Measurements from ENCODE around the gene RASSF3.

RASSF3 gene

GRCh38 chr12:64666054-64666914 lies 56.0 kb downstream of the RASSF3 start (continued):
- TF ChIP-seq CSRNP3 (CRISPR knock-in tag; IDR thresholded peaks at IDR 0.05) (no peak), ESRRG (CRISPR knock-in tag; IDR thresholded peaks at IDR 0.05) (no peak)

GRCh38 chr12:64667793-64668192 lies 57.5 kb downstream of the RASSF3 start:
- TF ChIP-seq RARB (CRISPR knock-in tag; IDR thresholded peaks at IDR 0.05) = no peak
- no peak for TF ChIP-seq PATZ1 (CRISPR knock-in tag; IDR thresholded peaks at IDR 0.05; ENCODE audit: borderline replicate concordance)
- no peak for TF ChIP-seq CSDC2 (CRISPR knock-in tag; IDR thresholded peaks at IDR 0.05)
- no peak for TF ChIP-seq ZFP3 (CRISPR knock-in tag; IDR thresholded peaks at IDR 0.05)
- no peak for TF ChIP-seq ZNF8 (CRISPR knock-in tag; IDR thresholded peaks at IDR 0.05)
- TF ChIP-seq TOX (CRISPR knock-in tag; IDR thresholded peaks at IDR 0.05; ENCODE audit: borderline replicate concordance) = no peak
- no peak for TF ChIP-seq ZNF565 (CRISPR knock-in tag; conservative IDR thresholded peaks at IDR 0.05; ENCODE audit: low read depth)
- no peak for ATAC-seq

- ATAC-seq = peak; percentile 12; the same call in 2 of the 3 replicates
- no peak for TF ChIP-seq ZFP3 (CRISPR knock-in tag; IDR thresholded peaks at IDR 0.05)
- TF ChIP-seq ZNF565 (CRISPR knock-in tag; conservative IDR thresholded peaks at IDR 0.05; ENCODE audit: low read depth) = no peak
- TF ChIP-seq ZC3H10 (CRISPR knock-in tag; IDR thresholded peaks at IDR 0.05) = no peak
- no peak for TF ChIP-seq ZNF70 (CRISPR knock-in tag; IDR thresholded peaks at IDR 0.05)
- no peak for TF ChIP-seq ISL1 (CRISPR knock-in tag; IDR thresholded peaks at IDR 0.05)
- no peak for TF ChIP-seq RARB (CRISPR knock-in tag; IDR thresholded peaks at IDR 0.05)
- no peak for TF ChIP-seq GLIS3 (CRISPR knock-in tag; IDR thresholded peaks at IDR 0.05)
- no peak for TF ChIP-seq PPARA (CRISPR knock-in tag; IDR thresholded peaks at IDR 0.05; ENCODE audit: borderline replicate concordance)
- TF ChIP-seq CSRNP3 (CRISPR knock-in tag; IDR thresholded peaks at IDR 0.05) = no peak
- TF ChIP-seq ESRRG (CRISPR knock-in tag; IDR thresholded peaks at IDR 0.05) = no peak
- TF ChIP-seq POU6F1 (CRISPR knock-in tag; IDR thresholded peaks at IDR 0.05; ENCODE audit: borderline replicate concordance, low read depth) = no peak
- no peak for TF ChIP-seq TSHZ2 (CRISPR knock-in tag; IDR thresholded peaks at IDR 0.05)
- TF ChIP-seq PATZ1 (CRISPR knock-in tag; IDR thresholded peaks at IDR 0.05; ENCODE audit: borderline replicate concordance) = no peak
- TF ChIP-seq CREB5 (CRISPR knock-in tag; IDR thresholded peaks at IDR 0.05; ENCODE audit: low read depth) = no peak
- TF ChIP-seq CSDC2 (CRISPR knock-in tag; IDR thresholded peaks at IDR 0.05) = no peak
- no peak for TF ChIP-seq ZNF8 (CRISPR knock-in tag; IDR thresholded peaks at IDR 0.05)
- no peak for TF ChIP-seq ARNTL (CRISPR knock-in tag; IDR thresholded peaks at IDR 0.05; ENCODE audit: borderline replicate concordance, low read depth)
- no peak for TF ChIP-seq BACH2 (CRISPR knock-in tag; IDR thresholded peaks at IDR 0.05; ENCODE audit: borderline replicate concordance)
- TF ChIP-seq SNAI2 (CRISPR knock-in tag; IDR thresholded peaks at IDR 0.05) = no peak
Measured at GRCh38 chr12:64669270-64669842, 59.1 kb downstream of the RASSF3 start.

All from SK-N-SH treated with all-trans-retinoic acid at 6 μM for 48 hours (cell line).